HG03045 (cell line): ENCODE results near the gene HOXD11.

ENCODE experiments used
- ATAC-seq: cut with Tn5 transposase; IDR thresholded peaks from one replicate; pipeline ENCODE4 v1.9.1; 2021; ENCODE audit warnings: mild to moderate bottlenecking, moderate library complexity; ENCODE audit not compliant: unreplicated experiment

The HOXD11 gene

GRCh38 chr2:176106581-176107539 is at the start of gene HOXD11:
HOXD11 (plus strand) TSS chr2:176107280; CDS start chr2:176107356, 76 bp downstream.
- no peak for ATAC-seq

- no peak for ATAC-seq
Observed at GRCh38 chr2:176063958-176064357, 43.1 kb upstream of the HOXD11 start.

DNA sequence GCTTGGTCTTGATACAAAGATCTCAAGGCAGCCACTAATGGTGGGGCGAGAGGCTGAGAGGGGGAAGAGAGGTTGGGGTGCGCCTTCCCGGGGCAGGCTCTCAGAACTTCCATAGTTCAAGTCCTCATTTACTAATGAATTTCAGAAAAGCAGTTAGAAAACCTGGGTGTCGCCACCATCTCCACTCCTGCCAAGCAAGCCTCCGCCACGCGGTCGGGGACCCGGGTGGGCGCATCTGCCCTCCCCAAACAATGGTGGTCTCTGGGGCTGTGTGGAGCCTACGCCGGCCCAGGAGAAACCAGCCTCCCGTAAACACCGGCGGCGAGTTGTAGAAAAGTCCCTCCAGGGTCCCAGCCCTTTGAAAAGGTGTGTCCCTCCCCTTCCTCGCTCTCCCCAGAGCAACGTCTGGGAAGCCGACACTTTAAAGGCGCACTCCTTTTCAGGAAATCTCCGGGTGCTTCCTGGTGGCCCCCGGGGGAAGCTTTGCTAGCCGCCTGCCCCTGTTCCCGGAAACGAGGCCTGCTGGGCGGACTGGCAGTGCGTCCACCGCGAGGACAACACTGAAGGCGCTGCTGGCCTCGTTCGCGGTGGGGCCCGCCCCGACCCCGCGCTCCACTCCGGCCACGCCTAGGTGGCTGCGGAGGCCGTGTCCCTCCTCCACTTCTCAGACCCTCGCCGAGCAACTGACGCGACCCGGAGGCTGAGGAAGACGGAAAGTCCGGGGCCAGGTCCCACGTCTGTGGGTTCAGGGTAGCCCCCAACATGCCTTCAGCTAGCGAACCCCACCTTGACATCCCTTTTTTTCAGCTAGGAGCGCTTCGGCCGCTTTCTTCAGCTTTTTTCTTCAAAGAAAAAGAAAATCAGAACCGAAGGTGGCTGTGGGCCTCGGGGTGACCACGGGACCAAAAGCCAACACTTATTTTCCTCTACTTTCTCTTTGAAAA is 40.2 kb upstream of the HOXD11 start:
- ATAC-seq = no peak

- ATAC-seq = no peak
Observed at GRCh38 chr2:176067589-176068418, 39.3 kb upstream of the HOXD11 start.

DNA sequence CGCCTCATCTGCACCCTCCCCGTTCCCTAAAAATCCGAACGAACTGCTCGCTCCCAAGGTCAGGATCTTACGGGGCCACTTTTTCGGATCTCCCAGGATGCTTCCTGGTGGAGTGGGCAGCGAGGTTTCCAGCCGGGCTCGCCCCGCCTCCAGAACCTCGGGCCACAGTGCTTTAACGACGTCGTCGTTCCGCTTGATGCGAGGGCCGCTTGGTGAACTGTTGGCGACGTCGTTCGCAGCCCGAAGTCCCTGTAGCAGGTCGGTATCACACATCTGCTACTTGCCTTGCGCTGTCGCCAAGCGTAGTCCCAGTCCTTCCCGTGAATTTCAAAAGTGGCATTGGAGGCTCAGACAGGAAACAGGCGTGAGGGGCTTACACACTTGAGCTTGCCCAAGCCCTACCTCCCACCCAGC is 38.7 kb upstream of the HOXD11 start:
- ATAC-seq = no peak

GRCh38 chr2:176071330-176072291 is 35.5 kb upstream of the HOXD11 start:
- no peak for ATAC-seq

GRCh38 chr2:176072292-176072669 is 34.8 kb upstream of the HOXD11 start:
- ATAC-seq = no peak

- no peak for ATAC-seq
Observed at GRCh38 chr2:176072951-176073904, 33.9 kb upstream of the HOXD11 start.

DNA sequence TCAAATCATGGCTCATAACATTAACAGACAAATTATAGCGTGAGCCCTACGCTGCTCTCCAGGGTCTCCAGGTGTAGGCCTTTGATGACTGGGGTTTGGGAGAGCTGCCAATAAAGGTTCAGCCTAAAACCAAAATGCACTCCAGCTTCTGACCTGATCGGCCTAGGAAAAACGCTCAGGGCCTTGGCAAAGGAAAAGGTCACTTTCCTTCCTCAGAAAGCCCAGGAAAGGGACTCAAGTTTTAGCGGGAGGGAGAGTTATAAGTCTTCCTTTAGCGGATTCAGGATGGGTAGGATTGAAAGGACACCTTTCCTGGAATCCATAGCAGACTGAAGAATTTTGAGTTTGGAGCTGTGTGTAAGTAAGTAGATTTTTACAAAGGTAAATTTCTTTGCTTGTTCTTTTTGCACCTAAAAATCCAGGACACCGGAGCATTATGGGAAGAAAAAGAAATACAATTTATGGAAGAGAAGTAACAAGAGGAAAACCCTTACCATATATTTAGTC is 32.1 kb upstream of the HOXD11 start:
- no peak for ATAC-seq

- ATAC-seq = no peak
Observed at GRCh38 chr2:176075481-176075880, 31.6 kb upstream of the HOXD11 start.

DNA sequence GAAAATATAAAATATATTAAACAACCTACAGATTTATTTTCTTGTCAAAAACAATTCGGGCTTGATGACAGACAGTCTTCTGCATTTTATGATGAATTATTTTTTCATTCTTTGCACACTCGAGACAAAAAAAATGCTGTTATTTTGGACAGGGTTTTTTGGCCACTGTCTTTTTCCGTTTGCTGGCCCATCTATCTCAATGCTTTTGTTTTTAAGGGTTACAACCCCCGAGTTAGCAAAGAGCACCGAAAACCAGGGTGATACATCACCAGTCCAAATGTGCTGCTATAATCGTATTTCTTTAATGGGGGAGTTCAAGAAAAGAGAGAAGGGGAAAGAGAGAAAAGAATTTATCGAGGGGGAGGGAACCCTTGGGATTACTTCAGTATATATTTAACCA is 31.0 kb upstream of the HOXD11 start:
- no peak for ATAC-seq

GRCh38 chr2:176076796-176077195 is 30.3 kb upstream of the HOXD11 start:
- ATAC-seq = no peak

- ATAC-seq = no peak
Observed at GRCh38 chr2:176078541-176079284, 28.4 kb upstream of the HOXD11 start.

DNA sequence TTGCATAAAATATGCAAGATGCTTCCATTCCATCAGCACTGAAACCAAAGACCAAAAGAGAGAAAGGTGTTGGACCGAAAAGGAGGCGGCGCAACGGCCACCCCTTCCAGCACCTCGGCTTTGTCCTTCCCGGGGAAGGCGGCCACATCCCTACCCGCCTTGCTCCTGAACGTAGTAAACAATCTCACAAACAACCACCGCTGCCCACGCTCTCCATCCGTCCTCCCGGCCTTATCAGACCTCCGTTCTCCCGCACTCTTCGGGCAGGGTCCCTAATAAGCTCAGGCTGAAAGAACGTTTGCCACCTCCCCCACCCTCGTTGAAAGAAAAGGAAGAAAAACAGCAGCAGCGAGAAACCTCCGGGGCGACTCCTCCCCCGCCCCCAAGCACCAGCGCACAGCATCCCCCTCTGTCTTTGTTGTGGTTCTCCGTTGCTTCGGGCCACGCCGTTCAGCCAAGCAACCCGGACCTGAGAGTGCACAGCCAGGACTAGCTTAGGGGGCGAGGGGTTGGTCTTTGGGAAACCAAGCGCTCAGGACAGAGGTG is 27.7 kb upstream of the HOXD11 start:
- no peak for ATAC-seq

- ATAC-seq = no peak
Observed at GRCh38 chr2:176079831-176080539, 27.1 kb upstream of the HOXD11 start.

DNA sequence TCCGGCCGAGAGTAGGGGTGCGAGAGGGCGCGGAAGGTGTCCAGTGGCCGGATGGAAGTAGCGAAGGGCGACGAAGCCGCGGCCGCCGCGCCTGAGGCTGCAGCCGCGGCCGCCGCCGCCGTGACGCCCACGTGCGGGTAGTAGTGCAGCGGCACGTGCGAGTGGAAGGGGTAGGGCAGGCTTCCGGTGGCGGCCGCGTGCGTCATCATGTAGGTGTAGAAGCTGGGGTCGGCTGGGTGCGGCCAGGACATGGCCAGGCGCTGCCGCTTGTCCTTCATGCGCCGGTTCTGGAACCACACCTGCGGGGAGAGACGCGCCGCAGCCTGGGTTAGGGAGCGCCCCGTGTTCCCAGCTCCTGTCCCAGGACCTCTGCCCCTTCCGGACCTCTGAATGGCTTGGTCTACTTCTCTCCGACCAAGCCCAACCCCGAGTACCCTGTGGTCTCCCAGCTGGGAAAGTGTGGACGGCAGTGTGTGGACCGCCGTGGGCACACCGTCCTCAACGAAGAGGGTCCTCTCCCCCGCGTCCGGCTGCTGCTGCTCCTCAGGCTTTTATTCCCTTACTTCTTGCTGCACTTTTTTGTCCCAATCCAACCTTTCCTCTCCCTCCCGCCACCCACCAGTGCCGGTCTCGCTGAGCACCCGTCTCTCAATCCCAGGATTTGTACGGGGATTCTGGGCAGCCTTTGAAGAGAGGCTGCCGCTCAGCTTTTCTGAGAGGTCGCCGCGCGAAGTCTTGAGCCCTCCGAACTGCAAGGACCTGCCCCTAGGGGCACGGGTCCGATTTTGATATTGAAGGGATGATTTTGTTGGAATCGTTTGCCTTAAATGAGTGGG is 26.3 kb upstream of the HOXD11 start:
- ATAC-seq = no peak
